HCT116 (cell line): Measurements from ENCODE around the gene RCN2.

ENCODE experiments used
- EZH2 ChIP-seq: fragments of 200-600 bp; sonication (generic); IDR thresholded peaks from 2 replicates; pipeline ENCODE4 v1.6.1; 2017; ENCODE audit warnings: antibody characterized with exemption, mixed run types
- FOSL1 ChIP-seq: IDR thresholded peaks from 2 replicates; pipeline ENCODE4 v1.6.1; 2012; ENCODE audit warnings: low read depth
- POLR2A ChIP-seq: IDR thresholded peaks from 2 replicates; pipeline ENCODE4 v1.7.0; 2011; ENCODE audit warnings: borderline replicate concordance; ENCODE audit not compliant: insufficient read depth, insufficient read length; ENCODE audit errors: extremely low read depth
- POLR2AphosphoS5 ChIP-seq: IDR thresholded peaks from 2 replicates; pipeline ENCODE4 v1.6.1; 2011; ENCODE audit warnings: mild to moderate bottlenecking, low read depth, low read length, moderate library complexity

- no peak for TF ChIP-seq EZH2
- TF ChIP-seq FOSL1 = no peak
- no peak for TF ChIP-seq POLR2AphosphoS5
- no peak for TF ChIP-seq POLR2A
These were observed 33.4 kb upstream of the RCN2 start for GRCh38 chr15:76898102-76898501.
